ENCODE measurements around the gene PGBD1.

GRCh38 chr6:28274888-28275287, 6.5 kb upstream of the PGBD1 start:
- TF ChIP-seq ZNF274 (IDR thresholded peaks at IDR 0.05; ENCODE audit: insufficient read depth, insufficient read length) (no peak), CTCF (IDR thresholded peaks at IDR 0.05 in 2 of 3, conservative IDR thresholded peaks at IDR 0.05 in 1 of 3; ENCODE audit: control insufficient read depth in 2 of 3, extremely low read depth in 1 of 3, insufficient read depth in 1 of 3, low read depth in 3 of 3, low read length in 3 of 3) (no peak), NRF1 (conservative IDR thresholded peaks at IDR 0.05; ENCODE audit: low read depth, low read length) (no peak), USF1 (IDR thresholded peaks at IDR 0.05; ENCODE audit: borderline replicate concordance, extremely low read length, insufficient read depth, low read depth, low read length) (no peak), TBL1XR1 (IDR thresholded peaks at IDR 0.05; ENCODE audit: low read depth, low read length) (no peak), YY1 (IDR thresholded peaks at IDR 0.05; ENCODE audit: low read depth, low read length) (no peak), SPI1 (IDR thresholded peaks at IDR 0.05; ENCODE audit: borderline replicate concordance, insufficient read depth, low read depth, low read length) (no peak), ATF2 (IDR thresholded peaks at IDR 0.05; ENCODE audit: low read length) (no peak), ELK1 (IDR thresholded peaks at IDR 0.05; ENCODE audit: low read depth, low read length) (no peak), EZH2 (IDR thresholded peaks at IDR 0.05; ENCODE audit: borderline replicate concordance, control insufficient read depth, low read depth, low read length) (no peak), CREB1 (IDR thresholded peaks at IDR 0.05; ENCODE audit: low read depth) (no peak), CHD2 (IDR thresholded peaks at IDR 0.05; ENCODE audit: borderline replicate concordance, low read depth, low read length) (no peak), ETV6 (conservative IDR thresholded peaks at IDR 0.05 in 1 of 2, IDR thresholded peaks at IDR 0.05 in 1 of 2; ENCODE audit: borderline replicate concordance in 1 of 2, low read depth in 1 of 2) (no peak)
